ENCODE data around the gene DST.

GRCh38 chr6:56652231-56652630, 9.5 kb upstream of the DST start:
- TF ChIP-seq, protein P1, sequence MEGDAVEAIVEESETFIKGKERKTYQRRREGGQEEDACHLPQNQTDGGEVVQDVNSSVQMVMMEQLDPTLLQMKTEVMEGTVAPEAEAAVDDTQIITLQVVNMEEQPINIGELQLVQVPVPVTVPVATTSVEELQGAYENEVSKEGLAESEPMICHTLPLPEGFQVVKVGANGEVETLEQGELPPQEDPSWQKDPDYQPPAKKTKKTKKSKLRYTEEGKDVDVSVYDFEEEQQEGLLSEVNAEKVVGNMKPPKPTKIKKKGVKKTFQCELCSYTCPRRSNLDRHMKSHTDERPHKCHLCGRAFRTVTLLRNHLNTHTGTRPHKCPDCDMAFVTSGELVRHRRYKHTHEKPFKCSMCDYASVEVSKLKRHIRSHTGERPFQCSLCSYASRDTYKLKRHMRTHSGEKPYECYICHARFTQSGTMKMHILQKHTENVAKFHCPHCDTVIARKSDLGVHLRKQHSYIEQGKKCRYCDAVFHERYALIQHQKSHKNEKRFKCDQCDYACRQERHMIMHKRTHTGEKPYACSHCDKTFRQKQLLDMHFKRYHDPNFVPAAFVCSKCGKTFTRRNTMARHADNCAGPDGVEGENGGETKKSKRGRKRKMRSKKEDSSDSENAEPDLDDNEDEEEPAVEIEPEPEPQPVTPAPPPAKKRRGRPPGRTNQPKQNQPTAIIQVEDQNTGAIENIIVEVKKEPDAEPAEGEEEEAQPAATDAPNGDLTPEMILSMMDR (IDR thresholded peaks at IDR 0.05): no peak
- TF ChIP-seq PREB (CRISPR knock-in tag; IDR thresholded peaks at IDR 0.05; ENCODE audit: borderline replicate concordance): no peak
- no peak for TF ChIP-seq TEAD1 (CRISPR knock-in tag; IDR thresholded peaks at IDR 0.05)
- no peak for TF ChIP-seq FOXK1 (CRISPR knock-in tag; IDR thresholded peaks at IDR 0.05)
- no peak for TF ChIP-seq IRF2 (CRISPR knock-in tag; IDR thresholded peaks at IDR 0.05; ENCODE audit: borderline replicate concordance, low read depth)

Data from WTC11 (cell line).